Immature natural killer cell (primary cell): Measurements from ENCODE around the gene RTRAF. TPM values are rescaled to one million over a fixed set of nuclear protein-coding genes. Genes with fewer than 3 reads are reported as not detected.

Experiments
- DNase-seq, 3 donors: peaks; one replicate each; pipeline ENCODE4 v3.0.0; 2022; ENCODE audit warnings: mixed read lengths in 1 of 3
- H3K27ac Mint-ChIP-seq, 6 donors: one replicate each; pipeline ENCODE4 v1.8.0; 2020; ENCODE audit warnings: mixed read lengths in 6 of 6, mild to moderate bottlenecking in 5 of 6, inconsistent platforms in 4 of 6, moderate library complexity in 3 of 6
- H3K27me3 Mint-ChIP-seq, 3 donors: one replicate each; pipeline ENCODE4 v1.8.0; 2020 to 2021; ENCODE audit warnings: low read depth in 3 of 3, mild to moderate bottlenecking in 3 of 3, mixed read lengths in 3 of 3, moderate library complexity in 3 of 3, inconsistent platforms in 1 of 3
- H3K36me3 Mint-ChIP-seq, 3 donors: one replicate each; pipeline ENCODE4 v1.8.0; 2020; ENCODE audit warnings: mixed read lengths in 3 of 3, inconsistent platforms in 2 of 3, mild to moderate bottlenecking in 2 of 3
- H3K4me1 Mint-ChIP-seq, 2 donors: one replicate each; pipeline ENCODE4 v1.8.0; 2020; ENCODE audit warnings: inconsistent platforms in 2 of 2, mild to moderate bottlenecking in 2 of 2, mixed read lengths in 2 of 2, moderate library complexity in 1 of 2
- H3K4me3 Mint-ChIP-seq, 5 donors: one replicate each; pipeline ENCODE4 v1.8.0; 2020; ENCODE audit warnings: mild to moderate bottlenecking in 5 of 5, mixed read lengths in 5 of 5, inconsistent platforms in 3 of 5, moderate library complexity in 3 of 5
- H3K9me3 Mint-ChIP-seq, 6 donors: one replicate each; pipeline ENCODE4 v1.8.0; 2020; ENCODE audit warnings: mild to moderate bottlenecking in 6 of 6, mixed read lengths in 6 of 6, inconsistent platforms in 4 of 6, moderate library complexity in 3 of 6
- polyA plus RNA-seq, 3 donors: library from polyadenylated mRNA; unstranded; fragments of 300-500 nt; fragmentation: Illumina TruSeq; gene quantifications; one replicate each; pipeline ENCODE4 v1.2.3, GENCODE V29; 2021

Gene RTRAF
- polyA plus RNA-seq, 3 donors from 2014 or later: 92.1 to 162 (median 137) TPM

DNA sequence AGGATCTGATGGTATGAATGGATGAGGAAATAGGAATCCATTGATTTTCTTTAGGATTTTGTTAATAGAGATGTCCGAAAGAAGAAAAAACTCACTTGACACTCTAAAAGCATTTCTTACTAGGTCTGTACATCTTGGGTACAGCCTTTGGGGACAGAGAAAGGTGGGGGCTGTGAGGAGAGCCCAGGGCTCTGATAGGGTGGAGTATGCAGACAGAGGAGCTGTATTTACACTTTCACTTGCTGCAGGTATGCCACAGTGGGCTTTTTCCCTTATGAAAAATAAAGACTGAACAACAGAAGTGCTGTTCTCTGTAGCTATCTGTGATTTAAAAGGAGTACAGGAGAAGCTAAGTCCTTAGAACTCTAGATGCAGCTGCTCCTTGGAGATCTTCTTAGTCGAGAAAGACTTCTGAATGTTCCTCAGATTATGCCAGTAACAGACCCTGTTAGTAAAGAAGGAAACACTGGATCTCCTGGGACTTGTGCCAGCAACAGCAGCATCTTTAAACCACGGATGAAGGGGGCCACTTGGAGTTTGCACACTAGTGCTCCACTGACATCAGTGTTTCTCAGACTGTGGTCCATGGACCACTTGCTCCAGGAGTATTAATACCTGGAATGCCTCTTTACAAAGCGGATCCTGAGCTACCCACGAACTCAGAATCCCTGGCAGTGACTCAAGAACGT lies 19.4 kb upstream of the RTRAF start:
- Mint-ChIP-seq H3K36me3 (peaks cover 4 to 9% (median 6%) of the 10 kb centered on the region in 3 donors), H3K9me3 (no peaks in the 10 kb centered on the region), H3K4me3 (no peak overlapping the region), H3K27ac (peak overlapping the region; percentile 11 to 83 (median 68)), H3K4me1 (peaks cover 34 to 58% of the 10 kb centered on the region in 2 donors), H3K27me3 (peaks cover 3 to 10% (median 5%) of the 10 kb centered on the region in 3 donors)
- DNase-seq: no peak

DNA sequence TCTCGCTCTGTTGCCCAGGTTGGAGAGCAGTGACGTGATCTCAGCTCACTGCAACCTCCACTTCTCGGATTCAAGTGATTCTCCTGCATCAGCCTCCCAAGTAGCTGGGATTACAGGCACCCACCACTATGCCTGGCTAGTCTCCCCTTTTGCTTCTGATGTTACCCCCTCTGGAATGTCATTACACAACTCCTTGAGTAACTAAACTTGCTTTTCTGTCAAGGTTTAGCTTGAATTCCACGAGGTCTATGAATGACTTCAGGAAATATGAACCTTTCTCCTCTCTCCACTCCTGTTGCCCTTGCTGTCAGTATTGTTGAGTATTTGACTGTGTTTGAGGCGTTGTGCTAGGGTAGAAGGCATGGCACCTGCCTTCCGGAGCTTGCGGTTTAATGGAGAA lies 16.8 kb upstream of the RTRAF start:
- no peak for DNase-seq
- H3K27ac Mint-ChIP-seq: peak overlapping the region; percentile 48 to 88 (median 72)
- peaks cover 4 to 6% (median 6%) of the 10 kb centered on the region in 3 donors for H3K36me3 Mint-ChIP-seq
- no peaks in the 10 kb centered on the region for H3K9me3 Mint-ChIP-seq
- H3K27me3 Mint-ChIP-seq: peaks cover 2 to 12% (median 5%) of the 10 kb centered on the region in 3 donors
- peaks cover 21 to 40% of the 10 kb centered on the region in 2 donors for H3K4me1 Mint-ChIP-seq
- H3K4me3 Mint-ChIP-seq: no peak overlapping the region

DNA sequence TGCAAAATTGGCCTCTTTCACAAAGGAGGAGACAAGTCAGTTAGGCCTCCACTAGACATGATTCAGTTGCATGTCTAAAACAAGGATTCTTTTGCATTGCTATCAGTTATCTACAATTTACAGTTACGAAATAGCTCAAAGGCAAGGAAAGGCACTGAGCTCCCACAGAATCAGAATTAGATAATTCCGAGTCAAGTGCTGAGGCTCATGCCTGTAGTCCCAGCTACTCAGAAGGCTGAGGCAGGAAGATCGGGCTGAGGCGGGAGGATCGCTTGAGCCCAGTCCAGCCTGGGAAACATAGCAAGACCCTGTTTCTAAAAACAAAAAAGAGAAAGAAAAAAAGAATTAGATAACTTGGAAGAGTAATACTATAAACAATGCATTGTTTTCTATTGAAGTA lies 12.3 kb upstream of the RTRAF start:
- peaks cover 11 to 26% of the 10 kb centered on the region in 2 donors for H3K4me1 Mint-ChIP-seq
- no peaks in the 10 kb centered on the region for H3K9me3 Mint-ChIP-seq
- no peak overlapping the region for H3K4me3 Mint-ChIP-seq
- H3K27me3 Mint-ChIP-seq: peaks cover 1 to 11% (median 5%) of the 10 kb centered on the region in 3 donors
- H3K27ac Mint-ChIP-seq: no peak overlapping the region
- H3K36me3 Mint-ChIP-seq: peaks cover 0 to 8% (median 0%) of the 10 kb centered on the region in 3 donors
- DNase-seq: no peak

DNA sequence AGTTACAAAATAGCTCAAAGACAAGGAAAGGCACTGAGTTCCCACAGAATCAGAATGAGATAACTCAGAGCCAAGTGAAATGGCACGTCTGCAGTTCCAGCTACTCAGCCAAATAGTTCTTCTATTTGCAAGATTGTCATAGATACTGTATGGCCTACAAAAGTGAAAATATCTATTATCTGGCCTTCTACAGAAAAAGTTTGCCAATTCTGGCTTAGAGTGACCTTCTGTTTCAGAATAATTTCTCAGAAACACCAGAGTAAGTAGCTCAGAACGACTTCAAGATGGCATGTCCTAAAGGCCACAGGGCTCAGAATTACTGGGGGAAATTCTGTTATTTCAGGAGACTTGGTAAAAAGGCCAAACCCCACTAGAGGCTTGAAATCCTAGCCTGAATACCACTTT lies 10.7 kb upstream of the RTRAF start:
- Mint-ChIP-seq H3K27me3 (peaks cover 1 to 8% (median 7%) of the 10 kb centered on the region in 3 donors), H3K4me3 (no peak overlapping the region), H3K27ac (no peak overlapping the region), H3K9me3 (no peaks in the 10 kb centered on the region), H3K36me3 (peaks cover 0 to 17% (median 4%) of the 10 kb centered on the region in 3 donors), H3K4me1 (peaks cover 6 to 18% of the 10 kb centered on the region in 2 donors)
- DNase-seq: no peak

DNA sequence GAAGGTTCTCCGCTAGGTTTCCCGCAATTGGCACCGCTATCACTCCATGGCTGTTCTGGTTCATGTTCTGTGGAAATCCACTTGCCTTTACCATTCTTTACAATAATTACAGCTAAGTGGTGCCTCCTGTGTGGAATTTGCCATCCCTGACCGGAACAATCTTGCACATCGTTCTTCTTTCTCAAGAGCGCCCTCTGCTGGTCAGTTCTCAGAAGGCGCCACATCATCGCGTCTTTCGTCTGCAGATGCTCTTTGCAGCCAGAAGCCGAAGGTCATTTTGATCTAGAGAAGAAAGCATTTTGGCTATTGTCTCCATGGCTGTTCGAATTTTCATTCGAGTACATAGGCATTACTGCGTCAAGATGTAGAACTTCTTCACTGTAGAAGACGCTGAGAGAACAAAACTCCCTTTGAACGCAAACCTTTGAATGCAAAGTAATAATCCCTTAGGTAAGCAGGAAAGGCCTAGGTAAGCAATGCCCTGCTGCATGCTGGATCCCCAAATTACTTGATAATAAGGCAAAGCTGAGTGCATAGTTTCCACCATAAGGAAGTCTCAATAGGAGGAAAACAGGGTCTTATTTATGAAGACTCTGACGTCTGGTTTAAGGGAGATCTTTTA lies 10.1 kb upstream of the RTRAF start:
- no peaks in the 10 kb centered on the region for H3K9me3 Mint-ChIP-seq
- H3K27ac Mint-ChIP-seq: peak overlapping the region in 2 of 6 donors; percentile 11 to 23
- peaks cover 1 to 8% (median 7%) of the 10 kb centered on the region in 3 donors for H3K27me3 Mint-ChIP-seq
- peak overlapping the region in 1 of 5 donors; percentile 39 for H3K4me3 Mint-ChIP-seq
- H3K4me1 Mint-ChIP-seq: peaks cover 6 to 18% of the 10 kb centered on the region in 2 donors
- peak; percentile 71 to 76 (median 74) for DNase-seq
- peaks cover 0 to 17% (median 4%) of the 10 kb centered on the region in 3 donors for H3K36me3 Mint-ChIP-seq

DNA sequence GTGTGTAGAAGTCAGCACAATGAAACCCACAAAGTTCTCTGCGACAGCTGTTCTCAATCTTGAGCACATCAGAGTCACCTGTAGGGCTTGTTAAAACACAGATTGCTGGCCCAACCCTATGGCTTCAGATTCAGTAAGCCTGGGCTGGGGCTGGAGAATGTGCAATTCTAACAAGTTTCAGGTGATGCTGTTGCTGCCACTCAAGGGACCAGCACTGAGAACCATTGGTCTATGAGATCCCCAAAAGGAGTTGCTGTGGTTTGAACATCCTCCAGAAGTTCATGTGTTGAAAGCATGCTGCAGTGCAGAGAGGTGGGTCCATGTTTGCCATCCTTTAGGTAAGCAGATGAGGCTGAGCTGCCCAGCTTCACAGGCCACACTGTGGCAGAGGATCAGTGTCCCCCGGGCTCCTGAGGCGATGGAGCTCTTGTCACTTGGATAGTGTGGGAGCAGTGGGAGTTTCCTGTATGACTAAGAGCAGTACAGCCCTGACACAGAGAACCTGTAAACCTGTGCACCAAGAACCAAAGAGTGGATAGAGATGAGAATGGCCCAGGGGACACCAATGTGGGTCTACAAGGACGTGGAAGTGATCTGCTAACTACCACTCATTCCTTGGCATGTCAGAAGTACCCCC lies 8.0 kb upstream of the RTRAF start:
- Mint-ChIP-seq H3K27me3 (peaks cover 1 to 9% (median 7%) of the 10 kb centered on the region in 3 donors), H3K4me1 (peaks cover 6 to 18% of the 10 kb centered on the region in 2 donors), H3K9me3 (no peaks in the 10 kb centered on the region), H3K36me3 (peaks cover 0 to 26% (median 4%) of the 10 kb centered on the region in 3 donors), H3K4me3 (no peak overlapping the region), H3K27ac (no peak overlapping the region)
- no peak for DNase-seq

DNA sequence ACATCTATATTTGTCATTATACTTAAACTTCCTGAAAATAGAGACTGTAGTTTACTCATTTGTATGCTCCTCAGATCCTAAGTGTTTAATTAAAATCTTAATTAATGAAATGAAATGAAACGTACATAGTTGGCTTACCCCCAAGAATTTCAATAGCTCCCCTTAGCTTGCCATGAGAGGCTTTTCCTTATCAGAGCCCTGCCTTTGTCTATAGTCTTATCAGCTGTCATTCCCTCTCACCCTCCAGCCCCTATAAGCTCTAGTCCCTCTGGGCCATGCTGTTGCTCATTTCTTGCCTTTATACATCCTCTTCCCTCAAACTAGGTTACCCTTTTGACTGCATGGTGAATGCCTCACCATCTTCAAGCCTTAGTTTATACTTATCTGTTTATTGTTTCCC lies 1.1 kb upstream of the RTRAF start:
- peaks cover 0 to 8% (median 3%) of the 10 kb centered on the region in 3 donors for H3K27me3 Mint-ChIP-seq

DNA sequence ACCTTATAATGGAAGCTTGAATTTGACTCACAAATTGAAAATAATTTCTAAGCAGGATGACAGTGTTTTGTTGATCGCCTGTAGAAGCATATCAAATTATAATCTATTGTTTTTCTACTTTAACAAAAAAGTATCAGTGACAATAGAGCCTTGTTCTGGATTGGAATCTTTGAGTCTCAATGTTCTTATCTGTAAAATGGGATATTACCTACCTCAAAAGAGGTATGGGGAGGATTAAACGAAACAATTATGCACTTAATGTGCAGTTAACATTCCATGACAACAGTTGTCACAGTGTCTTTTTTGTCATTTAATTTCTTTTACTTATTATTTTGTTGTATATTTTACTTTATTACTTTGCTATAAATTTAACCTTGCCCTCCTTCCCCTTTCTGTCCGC lies 1.1 kb downstream of the RTRAF start:
- H3K36me3 Mint-ChIP-seq: peaks cover 14 to 23% (median 21%) of the 10 kb centered on the region in 3 donors
- H3K4me1 Mint-ChIP-seq: peaks cover 23 to 48% of the 10 kb centered on the region in 2 donors
- no peak for DNase-seq

More for the DNA sequence above, 1.1 kb upstream of the RTRAF start:
- Mint-ChIP-seq H3K4me1 (peaks cover 23 to 38% of the 10 kb centered on the region in 2 donors), H3K27ac (peak overlapping the region in 5 of 6 donors; percentile 86 to 98 (median 95)), H3K9me3 (no peaks in the 10 kb centered on the region), H3K4me3 (peak overlapping the region in 3 of 5 donors; percentile 95 to 100 (median 98)), H3K36me3 (peaks cover 3 to 12% (median 3%) of the 10 kb centered on the region in 3 donors)
- no peak for DNase-seq

DNA sequence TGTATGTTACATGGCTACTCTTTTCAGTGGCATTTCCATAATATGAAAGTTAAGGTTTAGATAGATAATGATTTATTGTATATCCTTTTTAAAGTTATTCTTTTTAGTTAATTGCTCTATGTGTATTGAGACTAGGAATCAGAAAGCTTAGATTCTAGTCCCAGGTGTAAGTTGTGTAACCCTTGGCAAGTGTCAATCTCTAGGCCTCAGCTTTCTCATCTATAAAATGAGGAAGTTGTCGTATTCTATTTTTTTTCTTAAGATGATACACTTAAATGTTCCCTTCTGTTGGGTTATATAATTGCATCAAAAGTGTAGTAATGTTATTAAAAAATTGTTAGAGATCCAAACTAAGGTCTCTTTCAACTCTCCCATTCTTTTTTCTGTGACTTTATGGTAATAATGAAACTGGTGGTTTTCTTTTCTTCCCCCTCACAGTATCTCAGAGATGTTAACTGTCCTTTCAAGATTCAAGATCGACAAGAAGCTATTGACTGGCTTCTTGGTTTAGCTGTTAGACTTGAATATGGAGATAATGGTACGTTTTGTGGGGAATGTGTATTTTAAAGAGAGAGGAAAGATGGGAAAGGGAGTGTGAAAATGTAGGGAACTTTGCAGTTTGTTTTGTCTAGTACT lies 4.1 kb downstream of the RTRAF start:
- Mint-ChIP-seq H3K36me3 (peaks cover 14 to 37% (median 21%) of the 10 kb centered on the region in 3 donors), H3K4me1 (peaks cover 23 to 60% of the 10 kb centered on the region in 2 donors), H3K9me3 (no peaks in the 10 kb centered on the region), H3K27ac (peak overlapping the region in 3 of 6 donors; percentile 5 to 58 (median 26)), H3K4me3 (no peak overlapping the region), H3K27me3 (peaks cover 0 to 5% (median 3%) of the 10 kb centered on the region in 3 donors)
- DNase-seq: no peak

More for the DNA sequence above, 1.1 kb downstream of the RTRAF start:
- peak overlapping the region; percentile 85 to 98 (median 94) for H3K27ac Mint-ChIP-seq
- no peaks in the 10 kb centered on the region for H3K9me3 Mint-ChIP-seq
- H3K4me3 Mint-ChIP-seq: peak overlapping the region; percentile 92 to 100 (median 96)
- H3K27me3 Mint-ChIP-seq: peaks cover 0 to 6% (median 3%) of the 10 kb centered on the region in 3 donors

DNA sequence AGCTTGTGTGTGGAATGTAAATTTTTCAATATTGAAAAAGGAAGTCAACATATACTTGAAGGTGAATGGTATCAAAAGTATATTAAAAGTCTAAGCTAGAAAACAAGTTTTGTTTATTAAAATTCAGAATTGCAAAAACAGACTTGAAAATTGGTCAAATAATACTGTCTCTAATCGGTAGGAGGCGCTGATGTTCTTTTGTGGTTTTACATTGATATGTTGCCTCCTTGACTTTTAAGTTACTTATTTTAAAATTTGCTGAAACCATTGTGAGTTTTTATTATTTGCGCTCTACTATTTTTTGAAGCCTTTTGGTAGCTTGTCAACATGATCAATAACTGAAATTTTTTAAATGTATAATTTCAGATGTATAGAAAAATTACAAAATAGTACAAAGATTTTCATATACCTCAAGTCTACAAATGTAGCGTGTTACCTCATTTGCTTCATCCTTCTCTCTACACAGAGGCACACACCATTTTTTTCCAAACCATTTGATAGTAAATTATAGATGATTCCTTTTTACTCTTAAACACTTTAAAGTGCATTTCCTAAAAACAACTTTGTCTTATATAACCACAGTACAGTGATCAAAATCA lies 6.9 kb downstream of the RTRAF start:
- H3K36me3 Mint-ChIP-seq: peaks cover 20 to 57% (median 26%) of the 10 kb centered on the region in 3 donors
- peak; percentile 26 to 47 (median 36) for DNase-seq
- H3K4me3 Mint-ChIP-seq: no peak overlapping the region
- no peaks in the 10 kb centered on the region for H3K9me3 Mint-ChIP-seq
- H3K27ac Mint-ChIP-seq: peak overlapping the region in 2 of 6 donors; percentile 5 to 68
- H3K27me3 Mint-ChIP-seq: no peaks in the 10 kb centered on the region
- peaks cover under 1 to 35% of the 10 kb centered on the region in 2 donors for H3K4me1 Mint-ChIP-seq

DNA sequence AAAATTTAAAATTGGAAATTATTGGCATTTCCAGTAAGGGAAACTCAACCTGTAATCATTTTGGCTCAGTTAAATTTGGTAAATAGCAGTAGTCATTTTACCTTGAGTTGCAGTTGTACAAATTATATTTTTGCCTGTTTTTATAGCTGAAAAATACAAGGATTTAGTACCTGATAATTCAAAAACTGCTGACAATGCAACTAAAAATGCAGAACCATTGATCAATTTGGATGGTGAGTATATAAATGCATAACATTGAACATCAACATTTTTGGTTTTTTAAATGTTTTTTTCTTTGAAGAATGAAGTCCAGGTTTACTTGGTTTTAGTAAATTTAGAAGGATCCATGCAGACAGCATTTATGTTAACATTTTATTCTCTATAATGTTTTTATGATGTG lies 9.0 kb downstream of the RTRAF start:
- Mint-ChIP-seq H3K27ac (no peak overlapping the region), H3K36me3 (peaks cover 19 to 70% (median 25%) of the 10 kb centered on the region in 3 donors)

DNA sequence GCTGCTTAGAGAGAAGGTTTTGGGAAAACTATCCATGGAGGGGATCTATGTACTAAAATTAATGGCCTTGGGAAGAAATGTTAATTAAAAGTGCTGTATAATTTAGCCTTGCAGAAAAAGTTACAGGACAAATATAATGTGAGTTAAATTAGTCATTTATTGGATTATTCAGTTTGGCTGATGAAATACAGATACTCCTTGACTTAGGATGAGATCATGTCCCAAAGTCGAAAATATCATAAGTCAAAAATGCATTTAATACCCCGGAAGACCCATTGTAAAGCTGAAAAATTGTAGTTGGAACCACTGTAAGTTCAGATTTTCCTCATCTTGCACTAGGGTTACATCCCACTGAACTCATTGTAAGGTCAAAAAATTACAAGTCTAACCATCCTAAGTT lies 9.7 kb downstream of the RTRAF start:
- H3K4me3 Mint-ChIP-seq: no peak overlapping the region
- DNase-seq: no peak
- H3K36me3 Mint-ChIP-seq: peaks cover 16 to 67% (median 21%) of the 10 kb centered on the region in 3 donors
- H3K27me3 Mint-ChIP-seq: peaks cover 0 to 1% (median 0%) of the 10 kb centered on the region in 3 donors
- H3K9me3 Mint-ChIP-seq: no peaks in the 10 kb centered on the region
- H3K27ac Mint-ChIP-seq: no peak overlapping the region
- H3K4me1 Mint-ChIP-seq: peaks cover 0 to 14% of the 10 kb centered on the region in 2 donors

More for the DNA sequence above, 9.0 kb downstream of the RTRAF start:
- Mint-ChIP-seq H3K27me3 (peaks cover 0 to 1% (median 0%) of the 10 kb centered on the region in 3 donors), H3K4me3 (no peak overlapping the region), H3K4me1 (peaks cover 0 to 21% of the 10 kb centered on the region in 2 donors), H3K9me3 (no peaks in the 10 kb centered on the region)
- no peak for DNase-seq
